ENCODE data around the gene DLGAP4. TPM values are rescaled to one million over a fixed set of nuclear protein-coding genes. Genes with fewer than 3 reads are reported as not detected.

DLGAP4 gene
- total and polyA plus RNA-seq, 7 donors = 53.5 to 151 (median 90.4) TPM

DNA sequence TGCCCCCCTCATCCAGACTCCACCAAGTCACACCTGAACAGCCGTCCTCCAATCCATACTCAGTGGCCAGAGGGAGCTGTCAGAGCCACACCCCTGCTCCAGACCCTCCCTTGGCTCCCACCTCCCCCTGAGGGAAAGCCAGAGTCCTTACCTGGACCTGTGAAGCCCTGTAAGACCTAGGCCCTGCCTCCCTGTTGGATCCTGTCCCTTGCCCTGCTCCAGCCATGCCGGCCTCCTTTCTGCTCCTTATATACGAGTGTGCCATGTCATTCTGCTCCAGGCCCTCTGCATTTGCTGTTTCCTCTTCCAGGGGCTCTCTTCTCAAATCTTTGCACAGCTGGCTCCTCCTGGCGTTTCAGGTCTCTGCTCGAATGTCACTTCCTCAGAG is 134.9 kb downstream of the DLGAP4 start:
- H3K4me3 ChIP-seq = no peak overlapping the region
- intact Hi-C loops (cut with DNase I) = loop anchor here (5.0 kb wide), 2 partner anchors 234 to 284 kb away; no protein-coding TSS in a partner anchor
- H3K9me3 ChIP-seq = no peaks in the 10 kb centered on the region
- no peaks in the 10 kb centered on the region for H3K4me1 ChIP-seq
- DNase-seq (no peak), ATAC-seq (no peak)
- WGBS, 3 donors = 35 to 51% (median 45%) methylated on average over 4 to 5 of the region's 5 CpGs
- peaks cover 0 to 3% (median 0%) of the 10 kb centered on the region in 3 donors for H3K27me3 ChIP-seq (ENCODE audit: insufficient read depth in 3 of 3, low read length in 2 of 3)
- no peak overlapping the region for H3K27ac ChIP-seq
- H3K36me3 ChIP-seq (ENCODE audit: insufficient read depth in 1 of 2, low read depth in 1 of 2) = no peaks in the 10 kb centered on the region
- TF ChIP-seq, protein P1, sequence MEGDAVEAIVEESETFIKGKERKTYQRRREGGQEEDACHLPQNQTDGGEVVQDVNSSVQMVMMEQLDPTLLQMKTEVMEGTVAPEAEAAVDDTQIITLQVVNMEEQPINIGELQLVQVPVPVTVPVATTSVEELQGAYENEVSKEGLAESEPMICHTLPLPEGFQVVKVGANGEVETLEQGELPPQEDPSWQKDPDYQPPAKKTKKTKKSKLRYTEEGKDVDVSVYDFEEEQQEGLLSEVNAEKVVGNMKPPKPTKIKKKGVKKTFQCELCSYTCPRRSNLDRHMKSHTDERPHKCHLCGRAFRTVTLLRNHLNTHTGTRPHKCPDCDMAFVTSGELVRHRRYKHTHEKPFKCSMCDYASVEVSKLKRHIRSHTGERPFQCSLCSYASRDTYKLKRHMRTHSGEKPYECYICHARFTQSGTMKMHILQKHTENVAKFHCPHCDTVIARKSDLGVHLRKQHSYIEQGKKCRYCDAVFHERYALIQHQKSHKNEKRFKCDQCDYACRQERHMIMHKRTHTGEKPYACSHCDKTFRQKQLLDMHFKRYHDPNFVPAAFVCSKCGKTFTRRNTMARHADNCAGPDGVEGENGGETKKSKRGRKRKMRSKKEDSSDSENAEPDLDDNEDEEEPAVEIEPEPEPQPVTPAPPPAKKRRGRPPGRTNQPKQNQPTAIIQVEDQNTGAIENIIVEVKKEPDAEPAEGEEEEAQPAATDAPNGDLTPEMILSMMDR (IDR thresholded peaks at IDR 0.05) = no peak

DNA sequence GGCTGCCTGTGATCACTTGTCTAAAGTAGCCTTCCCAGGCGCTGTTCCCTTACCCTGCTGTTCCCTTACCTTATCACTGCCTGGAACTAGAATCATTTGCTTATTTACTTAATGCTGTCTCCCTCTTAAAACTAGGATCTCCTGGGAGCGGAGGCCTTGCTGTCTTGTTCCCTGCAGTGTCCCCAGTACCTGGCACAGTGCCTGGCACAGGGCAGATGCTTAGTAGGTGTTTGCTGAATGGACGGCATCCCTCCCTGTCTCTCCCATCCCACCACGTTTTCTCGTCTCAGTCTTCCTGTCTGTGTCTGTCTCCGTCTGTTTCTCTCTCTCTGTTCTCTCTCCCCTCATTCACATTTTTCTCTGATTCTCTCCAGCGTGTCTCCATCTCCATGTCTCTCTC is 135.3 kb downstream of the DLGAP4 start:
- TF ChIP-seq, protein P1 (IDR thresholded peaks at IDR 0.05) = no peak
- H3K4me1 ChIP-seq = no peaks in the 10 kb centered on the region

DNA sequence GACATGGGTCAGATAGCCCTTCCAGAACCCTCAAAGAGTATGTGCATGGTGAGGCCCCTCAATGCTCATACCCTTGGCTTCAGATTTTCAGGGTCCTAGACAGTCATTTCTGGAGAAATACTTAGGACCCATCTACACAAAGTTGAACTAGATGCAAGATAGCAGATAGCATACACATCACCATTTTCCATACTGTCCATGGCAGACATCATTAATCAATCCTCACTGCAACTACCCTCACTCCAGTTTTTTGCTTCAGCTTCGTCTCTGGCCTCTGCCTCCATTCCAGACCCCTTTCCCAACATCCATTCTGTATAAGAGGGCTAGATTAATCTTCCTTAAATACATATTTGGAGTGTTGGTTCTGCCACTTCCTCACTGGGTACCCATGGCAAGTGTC is 139.7 kb downstream of the DLGAP4 start:
- Histone ChIP-seq H3K4me1 (peaks cover 6% of the 10 kb centered on the region), H3K36me3 (ENCODE audit: insufficient read depth in 1 of 2, low read depth in 1 of 2) (no peaks in the 10 kb centered on the region), H3K9me3 (no peaks in the 10 kb centered on the region), H3K27ac (no peak overlapping the region), H3K27me3 (ENCODE audit: insufficient read depth in 3 of 3, low read length in 2 of 3) (peaks cover 0 to 1% (median 0%) of the 10 kb centered on the region in 3 donors), H3K4me3 (no peak overlapping the region)
- ATAC-seq (no peak), DNase-seq (no peak)
- TF ChIP-seq, protein P1 (IDR thresholded peaks at IDR 0.05) = no peak
- 86 to 95% (median 88%) methylated on average over 1 of the region's 1 CpG for WGBS, 3 donors
- intact Hi-C loops (cut with DNase I) = no loop called here

More for the DNA sequence above, 135.3 kb downstream of the DLGAP4 start:
- no peaks in the 10 kb centered on the region for H3K36me3 ChIP-seq (ENCODE audit: insufficient read depth in 1 of 2, low read depth in 1 of 2)
- H3K9me3 ChIP-seq = no peaks in the 10 kb centered on the region
- intact Hi-C loops (cut with DNase I) = loop anchor here (5.0 kb wide), 2 partner anchors 234 to 284 kb away; no protein-coding TSS in a partner anchor
- no peak for ATAC-seq
- no peak overlapping the region for H3K27ac ChIP-seq
- no peak overlapping the region for H3K4me3 ChIP-seq
- H3K27me3 ChIP-seq (ENCODE audit: insufficient read depth in 3 of 3, low read length in 2 of 3) = peaks cover 0 to 3% (median 0%) of the 10 kb centered on the region in 3 donors
- no peak for DNase-seq
- 74 to 84% (median 76%) methylated on average over 7 of the region's 7 CpGs for WGBS, 3 donors

DNA sequence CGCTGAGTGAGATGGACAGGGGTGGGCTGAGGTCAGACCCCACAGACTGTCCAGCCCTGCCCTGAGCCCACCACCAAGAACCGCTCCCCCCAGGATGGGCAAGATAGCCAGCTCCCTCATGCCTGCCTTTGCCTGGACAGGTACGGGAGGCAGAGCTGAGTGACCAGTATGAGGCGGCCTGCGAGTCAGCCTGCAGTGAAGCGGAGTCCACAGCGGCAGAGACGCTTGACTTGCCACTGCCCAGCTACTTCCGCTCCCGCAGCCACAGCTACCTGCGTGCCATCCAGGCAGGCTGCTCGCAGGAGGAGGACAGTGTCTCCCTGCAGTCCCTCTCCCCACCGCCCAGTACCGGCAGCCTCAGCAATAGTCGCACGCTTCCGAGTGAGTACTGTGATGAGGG is 140.4 kb downstream of the DLGAP4 start:
- TF ChIP-seq, protein P1 (IDR thresholded peaks at IDR 0.05) = no peak
- H3K36me3 ChIP-seq (ENCODE audit: insufficient read depth in 1 of 2, low read depth in 1 of 2) = no peaks in the 10 kb centered on the region
- no peak for DNase-seq
- no peak overlapping the region for H3K4me3 ChIP-seq
- WGBS, 3 donors = 90 to 93% (median 91%) methylated on average over 17 of the region's 17 CpGs
- H3K27ac ChIP-seq = no peak overlapping the region
- H3K27me3 ChIP-seq (ENCODE audit: insufficient read depth in 3 of 3, low read length in 2 of 3) = peaks cover 0 to 1% (median 0%) of the 10 kb centered on the region in 3 donors
- no peaks in the 10 kb centered on the region for H3K9me3 ChIP-seq
- intact Hi-C loops (cut with DNase I) = no loop called here
- peak in 1 of 4 donors; percentile 31 for ATAC-seq
- peaks cover 6% of the 10 kb centered on the region for H3K4me1 ChIP-seq

DNA sequence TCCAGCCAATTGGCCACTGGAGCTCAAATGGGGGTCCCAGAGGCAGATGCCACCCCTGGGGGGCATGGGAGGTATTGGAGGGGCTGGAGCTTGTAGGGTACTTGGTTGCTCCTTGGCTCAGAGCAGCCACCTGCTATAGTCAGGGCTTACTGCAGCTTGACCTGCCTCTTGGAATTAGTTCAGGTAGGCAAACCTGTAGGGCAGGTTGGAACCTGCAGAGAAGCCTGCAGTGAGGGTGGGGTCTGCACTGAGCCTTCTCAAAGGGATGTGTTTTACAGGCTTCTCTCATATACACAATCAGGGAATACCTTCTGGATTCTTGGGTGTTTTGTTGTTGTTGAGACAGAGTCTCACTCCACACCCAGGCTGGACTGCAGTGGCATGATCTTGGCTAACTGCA is 141.0 kb downstream of the DLGAP4 start:
- no peaks in the 10 kb centered on the region for H3K9me3 ChIP-seq
- H3K36me3 ChIP-seq (ENCODE audit: insufficient read depth in 1 of 2, low read depth in 1 of 2) = no peaks in the 10 kb centered on the region
- intact Hi-C loops (cut with DNase I) = no loop called here
- TF ChIP-seq, protein P1 (IDR thresholded peaks at IDR 0.05) = no peak
- no peak overlapping the region for H3K27ac ChIP-seq
- ATAC-seq = peak in 3 of 4 donors; percentile 17 to 51 (median 22)
- H3K4me3 ChIP-seq = no peak overlapping the region
- DNase-seq = no peak
- H3K4me1 ChIP-seq = peaks cover 6% of the 10 kb centered on the region
- peaks cover 0 to 1% (median 0%) of the 10 kb centered on the region in 3 donors for H3K27me3 ChIP-seq (ENCODE audit: insufficient read depth in 3 of 3, low read length in 2 of 3)

All from psoas muscle (tissue), 8 donors.